ENCODE data around the gene LRP1B. TPM values are rescaled to one million over a fixed set of nuclear protein-coding genes. Genes with fewer than 3 reads are reported as not detected.

The LRP1B gene
- total RNA-seq, 4 donors from 2014 or later: 1.2 to 3.3 (median 2.6) TPM

- no peaks in the 10 kb centered on the region for H3K27me3 ChIP-seq
- WGBS, 2 donors: 77 to 81% methylated on average over 1 of the region's 1 CpG
- H3K27ac ChIP-seq: no peak overlapping the region
These were observed 241.0 kb downstream of the LRP1B start for GRCh38 chr2:141889788-141890187.

GRCh38 chr2:141888987-141889555 is 241.7 kb downstream of the LRP1B start:
- DNase-seq (ENCODE audit: low spot score in 2 of 2): no peak
- Histone ChIP-seq H3K36me3 (no peaks in the 10 kb centered on the region), H3K4me3 (no peak overlapping the region), H3K4me1 (no peaks in the 10 kb centered on the region), H3K27ac (no peak overlapping the region), H3K27me3 (no peaks in the 10 kb centered on the region), H3K9me3 (no peaks in the 10 kb centered on the region)
- no peak for TF ChIP-seq POLR2A (IDR thresholded peaks at IDR 0.05)
- WGBS, 2 donors: 85 to 90% methylated on average over 1 of the region's 1 CpG

More at GRCh38 chr2:141889788-141890187, 241.0 kb downstream of the LRP1B start:
- DNase-seq (ENCODE audit: low spot score in 2 of 2): no peak
- H3K36me3 ChIP-seq: no peaks in the 10 kb centered on the region
- no peak overlapping the region for H3K4me3 ChIP-seq
- H3K4me1 ChIP-seq: no peaks in the 10 kb centered on the region
- no peaks in the 10 kb centered on the region for H3K9me3 ChIP-seq
- TF ChIP-seq POLR2A (IDR thresholded peaks at IDR 0.05) (no peak), EP300 (IDR thresholded peaks at IDR 0.05) (no peak)
- TF ChIP-seq, protein P1, sequence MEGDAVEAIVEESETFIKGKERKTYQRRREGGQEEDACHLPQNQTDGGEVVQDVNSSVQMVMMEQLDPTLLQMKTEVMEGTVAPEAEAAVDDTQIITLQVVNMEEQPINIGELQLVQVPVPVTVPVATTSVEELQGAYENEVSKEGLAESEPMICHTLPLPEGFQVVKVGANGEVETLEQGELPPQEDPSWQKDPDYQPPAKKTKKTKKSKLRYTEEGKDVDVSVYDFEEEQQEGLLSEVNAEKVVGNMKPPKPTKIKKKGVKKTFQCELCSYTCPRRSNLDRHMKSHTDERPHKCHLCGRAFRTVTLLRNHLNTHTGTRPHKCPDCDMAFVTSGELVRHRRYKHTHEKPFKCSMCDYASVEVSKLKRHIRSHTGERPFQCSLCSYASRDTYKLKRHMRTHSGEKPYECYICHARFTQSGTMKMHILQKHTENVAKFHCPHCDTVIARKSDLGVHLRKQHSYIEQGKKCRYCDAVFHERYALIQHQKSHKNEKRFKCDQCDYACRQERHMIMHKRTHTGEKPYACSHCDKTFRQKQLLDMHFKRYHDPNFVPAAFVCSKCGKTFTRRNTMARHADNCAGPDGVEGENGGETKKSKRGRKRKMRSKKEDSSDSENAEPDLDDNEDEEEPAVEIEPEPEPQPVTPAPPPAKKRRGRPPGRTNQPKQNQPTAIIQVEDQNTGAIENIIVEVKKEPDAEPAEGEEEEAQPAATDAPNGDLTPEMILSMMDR (IDR thresholded peaks at IDR 0.05): no peak

DNA sequence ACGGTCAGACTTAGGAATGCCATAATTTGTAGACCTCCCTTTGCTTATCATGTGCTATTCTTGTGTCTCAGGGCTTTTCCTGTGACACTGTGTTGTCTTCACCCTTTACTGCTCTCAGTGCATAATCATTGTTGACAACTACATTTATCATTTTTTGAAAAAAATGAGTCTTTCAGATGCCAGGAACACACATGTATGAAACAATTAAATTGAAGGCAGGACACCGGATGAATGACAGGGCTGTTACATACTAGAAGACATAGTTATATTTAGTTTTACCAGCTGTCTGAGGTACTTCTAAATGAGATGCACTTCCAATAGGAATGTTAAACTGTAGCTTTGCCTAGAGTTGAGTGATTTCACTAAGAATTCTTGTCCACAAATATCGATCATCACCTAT is 243.5 kb downstream of the LRP1B start:
- no peaks in the 10 kb centered on the region for H3K27me3 ChIP-seq
- no peaks in the 10 kb centered on the region for H3K4me1 ChIP-seq
- 81 to 83% methylated on average over 3 of the region's 3 CpGs for WGBS, 2 donors
- no peaks in the 10 kb centered on the region for H3K9me3 ChIP-seq
- no peak overlapping the region for H3K4me3 ChIP-seq
- no peaks in the 10 kb centered on the region for H3K36me3 ChIP-seq
- no peak overlapping the region for H3K27ac ChIP-seq
- no peak for DNase-seq (ENCODE audit: low spot score in 2 of 2)
- TF ChIP-seq EP300 (IDR thresholded peaks at IDR 0.05) (no peak), POLR2A (IDR thresholded peaks at IDR 0.05) (no peak)
- TF ChIP-seq, protein P1 (IDR thresholded peaks at IDR 0.05): no peak

DNA sequence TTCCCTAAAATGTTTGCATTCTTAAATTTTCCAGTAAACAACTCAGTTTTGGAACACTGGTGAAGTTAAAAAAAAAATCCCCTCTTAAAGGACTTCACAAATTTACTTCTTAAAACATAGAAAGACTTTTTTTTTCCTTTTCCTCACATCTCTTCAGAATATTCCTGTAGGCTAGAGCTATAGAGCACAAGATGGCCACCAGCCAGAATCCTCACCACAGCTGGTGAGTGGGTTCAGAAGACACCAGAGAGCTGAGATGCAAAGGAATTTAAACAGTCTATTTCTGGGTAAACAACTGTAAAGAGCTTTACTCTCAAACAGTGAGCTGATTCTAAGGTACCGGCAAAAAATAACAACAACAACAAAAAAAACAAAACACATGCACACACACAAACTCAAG is 252.8 kb downstream of the LRP1B start:
- 53 to 58% methylated on average over 1 of the region's 1 CpG for WGBS, 2 donors
- Histone ChIP-seq H3K27me3 (no peaks in the 10 kb centered on the region), H3K4me3 (no peak overlapping the region), H3K27ac (no peak overlapping the region), H3K9me3 (no peaks in the 10 kb centered on the region), H3K36me3 (no peaks in the 10 kb centered on the region), H3K4me1 (no peaks in the 10 kb centered on the region)
- no peak for DNase-seq (ENCODE audit: low spot score in 2 of 2)
- TF ChIP-seq, protein P1 (IDR thresholded peaks at IDR 0.05): no peak
- no peak for TF ChIP-seq EP300 (IDR thresholded peaks at IDR 0.05)
- no peak for TF ChIP-seq POLR2A (IDR thresholded peaks at IDR 0.05)

DNA sequence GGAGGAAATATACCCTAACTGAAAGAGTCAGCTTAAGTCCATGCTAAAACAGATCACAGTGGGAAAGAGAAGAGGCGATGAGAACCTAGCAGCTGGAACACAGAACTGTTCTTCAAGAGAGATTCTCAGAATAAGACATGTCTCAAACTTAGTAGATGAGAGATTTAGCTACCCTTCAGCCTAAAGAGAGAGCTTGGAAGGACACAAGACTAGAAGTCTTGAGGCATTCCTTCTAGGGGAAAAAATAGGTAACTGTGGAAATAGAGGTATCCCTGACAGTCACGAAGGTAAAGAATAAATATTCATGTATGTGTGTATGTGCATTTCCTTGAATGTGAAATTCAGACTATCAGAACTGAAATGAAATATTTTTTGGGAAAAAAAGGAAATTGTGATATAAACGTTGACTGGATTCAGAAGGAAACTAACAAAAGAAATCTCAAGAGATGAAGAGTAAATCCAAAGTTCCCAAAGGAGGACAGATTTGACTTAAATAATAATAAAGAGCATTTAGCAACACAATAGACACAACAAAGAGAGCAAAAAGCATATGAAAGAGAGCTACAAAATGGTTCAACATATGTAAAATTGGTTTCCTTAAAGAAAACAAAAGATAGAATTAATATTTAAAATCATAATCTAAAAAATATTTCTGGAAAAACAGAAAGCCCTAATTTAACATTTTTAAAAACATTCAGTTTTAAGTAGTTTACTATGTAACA is 258.7 kb downstream of the LRP1B start:
- TF ChIP-seq EP300 (IDR thresholded peaks at IDR 0.05) (no peak), POLR2A (IDR thresholded peaks at IDR 0.05) (no peak)
- TF ChIP-seq, protein P1 (IDR thresholded peaks at IDR 0.05): no peak
- H3K27me3 ChIP-seq: no peaks in the 10 kb centered on the region
- no peaks in the 10 kb centered on the region for H3K9me3 ChIP-seq
- H3K4me1 ChIP-seq: no peaks in the 10 kb centered on the region
- no peaks in the 10 kb centered on the region for H3K36me3 ChIP-seq
- WGBS, 2 donors: 60 to 61% methylated on average over 3 of the region's 3 CpGs
- no peak overlapping the region for H3K27ac ChIP-seq
- H3K4me3 ChIP-seq: no peak overlapping the region
- DNase-seq (ENCODE audit: low spot score in 2 of 2): no peak

Measured in tibial nerve (tissue), 4 donors.